ENCODE measurements around the gene METAP2.

Gene METAP2

DNA sequence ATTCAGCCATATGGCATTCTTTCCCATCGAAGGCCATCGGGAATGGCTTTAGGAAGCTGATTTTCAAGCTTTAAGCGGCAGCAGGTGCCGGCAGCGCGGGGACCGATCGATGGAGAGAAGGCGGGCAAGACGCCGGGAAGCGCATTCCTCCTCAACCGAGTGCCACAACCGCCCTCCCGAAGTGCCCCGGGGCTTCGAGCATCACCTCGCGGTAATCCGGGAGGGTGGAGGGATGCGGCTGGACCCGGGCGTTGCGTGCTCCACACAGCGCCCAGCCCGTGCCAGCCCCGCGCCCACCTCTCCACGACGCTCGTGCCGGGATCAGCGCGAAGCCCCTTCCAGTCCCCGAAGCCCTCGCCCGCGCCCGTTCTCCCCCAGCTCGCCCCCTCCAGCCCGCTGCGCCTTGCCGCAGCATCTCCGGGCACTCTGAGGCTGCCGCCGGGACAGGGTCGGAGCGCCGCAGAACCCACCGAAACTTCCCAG is 74.1 kb downstream of the METAP2 start:
- Histone ChIP-seq H3K79me2 (ENCODE audit: control insufficient read depth, low read length) (no peaks in the 10 kb centered on the region), H3K4me1 (ENCODE audit: control insufficient read depth, low read length) (no peaks in the 10 kb centered on the region), H3K27ac (ENCODE audit: low read depth, low read length) (no peak overlapping the region), H3K9me3 (ENCODE audit: control insufficient read depth, insufficient read depth, low read length) (peaks cover 11% of the 10 kb centered on the region; the same call in 1 of the 2 replicates), H3K27me3 (ENCODE audit: control insufficient read depth, low read length) (no peaks in the 10 kb centered on the region), H3K4me3 (ENCODE audit: low read length) (no peak overlapping the region), H3K4me2 (ENCODE audit: low read length) (no peak overlapping the region), H3K36me3 (ENCODE audit: control insufficient read depth, low read length) (no peaks in the 10 kb centered on the region), H3K9me2 (replicated peaks; ENCODE audit: control insufficient read depth, low read length) (no peaks in the 10 kb centered on the region), H3F3A (ENCODE audit: control insufficient read depth, insufficient read depth) (no peaks in the 10 kb centered on the region), H4K20me1 (ENCODE audit: control insufficient read depth, insufficient read depth, low read depth, low read length) (no peaks in the 10 kb centered on the region)
- TF ChIP-seq EZH2phosphoT487 (IDR thresholded peaks at IDR 0.05; ENCODE audit: borderline replicate concordance, low read length): no peak

DNA sequence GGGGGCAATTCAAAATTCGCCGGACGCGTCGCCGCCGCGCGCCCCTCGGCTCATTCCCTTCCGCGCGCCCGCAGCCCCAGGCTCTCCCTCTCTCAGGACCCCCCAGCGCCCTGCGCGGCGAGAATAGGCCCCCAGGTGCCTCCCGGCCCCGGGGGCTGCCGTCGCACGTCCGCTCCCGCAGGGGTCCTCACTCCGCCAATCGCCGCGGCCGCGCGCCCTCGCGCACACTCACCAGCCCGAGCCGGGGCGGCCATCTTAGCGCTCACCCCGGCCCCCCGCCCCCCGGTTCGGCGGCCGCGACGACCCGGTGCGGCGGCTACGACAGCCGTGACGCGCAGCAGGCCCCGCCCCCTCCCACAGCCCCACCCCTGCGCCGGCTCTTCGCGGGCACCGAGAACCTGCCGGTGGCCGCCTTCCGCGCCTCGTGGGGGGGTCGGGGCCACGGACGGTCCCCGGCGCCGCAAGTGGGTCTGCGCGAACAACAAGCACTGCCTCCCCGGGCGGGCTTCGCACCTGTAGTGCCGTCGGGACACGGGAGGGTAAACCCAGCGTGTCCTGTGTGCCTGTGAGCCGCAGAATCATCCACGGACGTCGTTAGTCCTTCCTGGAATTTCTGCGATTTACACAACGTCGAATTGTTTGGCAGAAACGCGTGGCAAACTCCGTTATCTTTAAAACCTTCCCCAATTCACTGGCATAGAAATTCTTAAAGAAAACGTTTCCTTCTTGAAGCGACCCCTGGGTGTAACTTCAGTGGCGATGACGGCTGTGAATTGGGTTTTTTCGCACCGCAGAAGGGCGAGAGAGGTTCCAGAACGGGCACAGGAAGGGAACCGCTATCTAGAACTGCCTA is 74.8 kb downstream of the METAP2 start:
- H3K27me3 ChIP-seq (ENCODE audit: control insufficient read depth, low read length): no peaks in the 10 kb centered on the region
- H3K9me2 ChIP-seq (replicated peaks; ENCODE audit: control insufficient read depth, low read length): no peaks in the 10 kb centered on the region
- no peaks in the 10 kb centered on the region for H3K36me3 ChIP-seq (ENCODE audit: control insufficient read depth, low read length)
- no peaks in the 10 kb centered on the region for H3F3A ChIP-seq (ENCODE audit: control insufficient read depth, insufficient read depth)
- H3K4me3 ChIP-seq (ENCODE audit: low read length): no peak overlapping the region
- no peaks in the 10 kb centered on the region for H3K79me2 ChIP-seq (ENCODE audit: control insufficient read depth, low read length)
- no peaks in the 10 kb centered on the region for H3K4me1 ChIP-seq (ENCODE audit: control insufficient read depth, low read length)
- H3K4me2 ChIP-seq (ENCODE audit: low read length): no peak overlapping the region
- peaks cover 11% of the 10 kb centered on the region; the same call in 1 of the 2 replicates for H3K9me3 ChIP-seq (ENCODE audit: control insufficient read depth, insufficient read depth, low read length)
- H3K27ac ChIP-seq (ENCODE audit: low read depth, low read length): no peak overlapping the region
- TF ChIP-seq, protein P1, sequence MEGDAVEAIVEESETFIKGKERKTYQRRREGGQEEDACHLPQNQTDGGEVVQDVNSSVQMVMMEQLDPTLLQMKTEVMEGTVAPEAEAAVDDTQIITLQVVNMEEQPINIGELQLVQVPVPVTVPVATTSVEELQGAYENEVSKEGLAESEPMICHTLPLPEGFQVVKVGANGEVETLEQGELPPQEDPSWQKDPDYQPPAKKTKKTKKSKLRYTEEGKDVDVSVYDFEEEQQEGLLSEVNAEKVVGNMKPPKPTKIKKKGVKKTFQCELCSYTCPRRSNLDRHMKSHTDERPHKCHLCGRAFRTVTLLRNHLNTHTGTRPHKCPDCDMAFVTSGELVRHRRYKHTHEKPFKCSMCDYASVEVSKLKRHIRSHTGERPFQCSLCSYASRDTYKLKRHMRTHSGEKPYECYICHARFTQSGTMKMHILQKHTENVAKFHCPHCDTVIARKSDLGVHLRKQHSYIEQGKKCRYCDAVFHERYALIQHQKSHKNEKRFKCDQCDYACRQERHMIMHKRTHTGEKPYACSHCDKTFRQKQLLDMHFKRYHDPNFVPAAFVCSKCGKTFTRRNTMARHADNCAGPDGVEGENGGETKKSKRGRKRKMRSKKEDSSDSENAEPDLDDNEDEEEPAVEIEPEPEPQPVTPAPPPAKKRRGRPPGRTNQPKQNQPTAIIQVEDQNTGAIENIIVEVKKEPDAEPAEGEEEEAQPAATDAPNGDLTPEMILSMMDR (IDR thresholded peaks at IDR 0.05; ENCODE audit: low read depth, low read length, poor library complexity, severe bottlenecking): no peak
- no peak for TF ChIP-seq EZH2phosphoT487 (IDR thresholded peaks at IDR 0.05; ENCODE audit: borderline replicate concordance, low read length)
- H4K20me1 ChIP-seq (ENCODE audit: control insufficient read depth, insufficient read depth, low read depth, low read length): no peaks in the 10 kb centered on the region

DNA sequence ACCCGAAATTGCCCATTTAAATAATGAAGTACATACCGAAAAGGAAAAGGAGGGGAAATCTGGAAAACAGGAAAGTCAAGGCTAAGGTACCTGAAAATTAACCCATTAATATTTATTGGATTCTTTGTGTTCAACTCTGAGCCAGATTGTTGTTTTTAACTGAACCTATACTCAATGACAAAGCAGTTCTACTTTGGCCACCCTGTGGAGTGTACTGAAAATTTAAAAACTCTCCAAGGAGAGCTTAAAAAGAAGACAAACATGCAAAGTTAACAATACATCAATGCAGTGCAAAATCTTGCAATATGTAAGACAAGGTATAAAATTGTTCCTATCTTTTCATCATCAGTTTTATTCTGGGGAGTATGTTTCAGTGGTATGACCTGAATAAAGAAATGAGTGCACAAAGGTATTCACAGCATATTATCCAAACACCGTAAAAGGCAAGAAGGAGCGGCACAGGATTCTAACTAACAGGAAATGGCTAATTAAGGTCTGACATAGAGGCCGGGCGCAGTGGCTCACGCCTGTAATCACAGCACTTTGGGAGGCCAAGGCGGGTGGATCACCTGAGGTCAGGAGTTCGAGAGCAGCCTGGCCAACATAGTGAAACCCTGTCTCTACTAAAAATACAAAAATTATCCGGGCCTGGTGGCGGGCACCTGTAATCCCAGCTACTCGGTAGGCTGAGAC is 75.6 kb downstream of the METAP2 start:
- TF ChIP-seq, protein P1 (IDR thresholded peaks at IDR 0.05; ENCODE audit: low read depth, low read length, poor library complexity, severe bottlenecking): no peak
- TF ChIP-seq EZH2phosphoT487 (IDR thresholded peaks at IDR 0.05; ENCODE audit: borderline replicate concordance, low read length): no peak
- Histone ChIP-seq H3K27me3 (ENCODE audit: control insufficient read depth, low read length) (no peaks in the 10 kb centered on the region), H3K4me1 (ENCODE audit: control insufficient read depth, low read length) (peaks cover 2% of the 10 kb centered on the region), H3K79me2 (ENCODE audit: control insufficient read depth, low read length) (no peaks in the 10 kb centered on the region), H3F3A (ENCODE audit: control insufficient read depth, insufficient read depth) (no peaks in the 10 kb centered on the region), H3K27ac (ENCODE audit: low read depth, low read length) (no peak overlapping the region), H3K9me2 (replicated peaks; ENCODE audit: control insufficient read depth, low read length) (no peaks in the 10 kb centered on the region), H3K36me3 (ENCODE audit: control insufficient read depth, low read length) (no peaks in the 10 kb centered on the region), H4K20me1 (ENCODE audit: control insufficient read depth, insufficient read depth, low read depth, low read length) (no peaks in the 10 kb centered on the region), H3K4me3 (ENCODE audit: low read length) (no peak overlapping the region), H3K4me2 (ENCODE audit: low read length) (no peak overlapping the region), H3K9me3 (ENCODE audit: control insufficient read depth, insufficient read depth, low read length) (peaks cover 11% of the 10 kb centered on the region; the same call in 1 of the 2 replicates)

All from DOHH2 (cell line).